ENCODE data around the gene SLCO1B1.
A peak's percentile ranks its signal among the peaks of the same experiment; 100 is the strongest.

The SLCO1B1 gene

GRCh38 chr12:21221072-21221471 lies 90.1 kb downstream of the SLCO1B1 start:
- DNase-seq, result no peak

GRCh38 chr12:21221778-21222177 lies 90.8 kb downstream of the SLCO1B1 start:
- DNase-seq, result no peak

GRCh38 chr12:21223930-21224329 lies 92.9 kb downstream of the SLCO1B1 start:
- DNase-seq, result peak in 1 of 2 experiments; percentile 64

DNA sequence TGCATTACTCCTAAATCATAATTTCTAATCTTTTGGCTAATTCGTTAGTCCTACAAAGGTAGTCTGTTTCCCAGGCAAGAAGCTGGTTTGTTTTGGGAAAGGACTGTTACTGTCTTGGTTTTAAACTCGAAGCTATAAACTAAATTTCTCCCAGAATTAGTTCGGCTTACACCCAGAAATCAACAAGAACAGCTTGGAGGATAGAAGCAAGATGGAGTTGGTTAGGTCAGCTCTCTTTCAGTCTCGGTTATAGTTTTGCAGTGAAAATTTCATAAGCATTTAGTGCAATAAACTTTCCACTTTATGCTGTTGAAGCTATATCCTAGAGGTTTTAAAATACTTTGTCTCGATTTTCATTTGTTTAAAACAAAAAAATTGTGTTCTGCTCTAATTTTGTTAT lies 103.4 kb downstream of the SLCO1B1 start:
- DNase-seq, result no peak

- no peak for DNase-seq
These were observed 108.9 kb downstream of the SLCO1B1 start for GRCh38 chr12:21239866-21240265.

DNA sequence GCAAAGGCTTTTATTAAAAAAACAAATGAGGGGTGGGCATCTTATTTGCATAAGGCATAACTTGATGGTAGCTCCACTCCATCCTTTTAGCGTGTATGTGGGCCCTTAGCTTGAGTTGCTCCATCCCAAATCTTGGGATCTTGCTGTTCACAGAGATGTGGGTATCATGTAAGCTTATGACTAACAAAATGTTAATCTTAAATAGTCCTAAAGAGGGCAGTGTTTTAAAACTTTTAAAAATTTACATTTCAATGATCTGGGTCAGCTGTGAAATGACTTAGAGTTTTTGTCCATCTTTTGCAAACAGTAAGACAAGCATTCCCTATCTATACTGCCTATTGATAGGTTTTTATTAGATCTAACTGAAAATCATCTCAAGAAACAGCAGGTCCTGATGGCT lies 117.7 kb downstream of the SLCO1B1 start:
- DNase-seq, result peak in 1 of 2 experiments; percentile 35

- DNase-seq, result no peak
These were observed 121.1 kb downstream of the SLCO1B1 start for GRCh38 chr12:21252070-21252469.

DNA sequence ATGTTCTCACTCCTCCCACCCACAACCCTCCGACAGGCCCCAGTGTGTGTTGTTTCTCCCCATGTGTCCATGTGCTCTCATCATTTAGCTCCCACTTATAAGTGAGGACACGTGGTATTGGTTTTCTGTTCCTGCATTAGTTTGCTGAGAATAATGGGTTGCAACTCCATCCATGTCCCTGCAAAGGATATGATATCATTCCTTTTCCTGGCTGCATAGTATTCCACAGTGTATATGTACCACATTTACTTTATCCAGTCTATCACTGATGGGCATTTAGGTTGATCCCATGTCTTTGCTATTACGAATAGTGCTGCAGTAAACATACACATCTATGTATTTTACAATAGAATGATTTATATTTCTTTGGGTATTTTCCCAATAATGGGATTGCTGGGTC lies 126.2 kb downstream of the SLCO1B1 start:
- no peak for DNase-seq

DNA sequence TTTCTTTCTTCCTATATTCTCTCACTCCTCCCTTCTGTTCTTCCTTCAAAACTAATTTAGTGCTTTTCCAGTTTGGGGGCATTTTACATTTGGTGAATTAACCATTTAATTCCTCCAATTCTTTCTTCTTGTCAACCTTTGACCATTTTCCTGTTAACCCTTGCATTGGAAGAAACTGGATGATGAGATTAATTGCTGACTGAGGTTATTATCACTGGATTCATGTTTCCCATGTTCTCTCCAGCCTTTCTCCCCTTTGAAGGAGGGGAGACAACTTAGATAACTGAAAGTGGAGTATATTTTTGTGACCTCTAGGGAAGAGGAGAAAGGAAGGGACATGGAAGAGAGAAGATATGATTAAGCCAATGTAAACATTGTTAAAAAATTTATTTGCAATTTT lies 133.2 kb downstream of the SLCO1B1 start:
- DNase-seq, result no peak

DNA sequence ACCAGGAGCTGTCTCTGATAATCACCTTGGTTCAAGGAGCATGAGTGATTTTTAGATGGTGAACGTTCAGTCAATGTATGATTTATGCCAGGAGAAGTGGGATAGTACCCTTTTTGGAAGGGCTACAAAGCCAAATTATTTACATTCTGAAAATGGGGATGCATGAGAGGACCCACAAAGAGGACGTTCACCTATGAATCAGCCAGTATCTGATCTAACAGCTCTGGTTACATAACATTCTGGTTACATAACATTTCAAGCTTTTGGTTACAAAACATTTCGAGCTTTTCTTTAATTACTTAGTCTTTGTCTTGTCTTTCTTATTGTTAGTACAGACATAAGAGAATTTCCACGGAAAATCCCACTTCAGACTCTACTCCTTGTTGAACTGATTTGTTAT lies 134.9 kb downstream of the SLCO1B1 start:
- no peak for DNase-seq

- no peak for DNase-seq
These were observed 145.8 kb downstream of the SLCO1B1 start for GRCh38 chr12:21276826-21277225.
